ENCODE results near the gene FAM234B. TPM values are rescaled to one million over a fixed set of nuclear protein-coding genes. Genes with fewer than 3 reads are reported as not detected.

The FAM234B gene
- polyA plus RNA-seq, 3 donors = 1.6 to 3.2 (median 2.0) TPM

DNA sequence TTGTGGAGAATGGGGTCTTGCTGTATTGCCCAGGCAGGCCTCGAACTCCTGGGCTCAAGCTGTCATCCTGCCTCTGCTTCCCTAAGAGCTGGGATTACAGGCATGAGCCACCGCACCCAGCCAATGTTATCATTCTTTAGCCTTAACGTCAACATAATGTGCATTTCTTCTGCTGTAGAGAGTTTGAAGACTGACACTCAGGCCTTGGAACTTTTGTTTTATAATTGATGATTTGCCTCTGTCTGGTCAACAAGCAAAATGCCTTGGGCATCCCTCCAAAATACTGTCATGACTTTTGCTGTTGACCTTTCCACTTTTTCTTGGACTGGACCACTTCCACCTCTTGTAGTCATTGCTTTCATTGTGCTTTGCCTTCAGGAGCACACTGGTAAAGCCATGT is 29.0 kb downstream of the FAM234B start:
- no peak overlapping the region for H3K9ac ChIP-seq (ENCODE audit: insufficient read depth, low read length, poor library complexity, severe bottlenecking)
- H3K27ac ChIP-seq (ENCODE audit: low read depth in 1 of 2, low read length in 2 of 2) = no peak overlapping the region
- Mint-ChIP-seq H3K4me3 (no peak overlapping the region), H3K27ac (no peak overlapping the region), H3K27me3 (ENCODE audit: low read depth in 3 of 3) (peaks cover 0 to 3% (median 2%) of the 10 kb centered on the region in 3 donors), H3K9me3 (peaks cover 0 to 2% (median 0%) of the 10 kb centered on the region in 7 donors), H3K4me1 (no peaks in the 10 kb centered on the region), H3K36me3 (peaks cover 15 to 31% of the 10 kb centered on the region in 2 donors)
- no peaks in the 10 kb centered on the region for H3K79me2 ChIP-seq (ENCODE audit: insufficient read depth, low read length)
- no peaks in the 10 kb centered on the region for H4K20me1 ChIP-seq (ENCODE audit: insufficient read depth, low read length)
- WGBS (ENCODE audit: insufficient coverage) = 100% methylated on average over 1 of the region's 3 CpGs
- TF ChIP-seq, protein P1, sequence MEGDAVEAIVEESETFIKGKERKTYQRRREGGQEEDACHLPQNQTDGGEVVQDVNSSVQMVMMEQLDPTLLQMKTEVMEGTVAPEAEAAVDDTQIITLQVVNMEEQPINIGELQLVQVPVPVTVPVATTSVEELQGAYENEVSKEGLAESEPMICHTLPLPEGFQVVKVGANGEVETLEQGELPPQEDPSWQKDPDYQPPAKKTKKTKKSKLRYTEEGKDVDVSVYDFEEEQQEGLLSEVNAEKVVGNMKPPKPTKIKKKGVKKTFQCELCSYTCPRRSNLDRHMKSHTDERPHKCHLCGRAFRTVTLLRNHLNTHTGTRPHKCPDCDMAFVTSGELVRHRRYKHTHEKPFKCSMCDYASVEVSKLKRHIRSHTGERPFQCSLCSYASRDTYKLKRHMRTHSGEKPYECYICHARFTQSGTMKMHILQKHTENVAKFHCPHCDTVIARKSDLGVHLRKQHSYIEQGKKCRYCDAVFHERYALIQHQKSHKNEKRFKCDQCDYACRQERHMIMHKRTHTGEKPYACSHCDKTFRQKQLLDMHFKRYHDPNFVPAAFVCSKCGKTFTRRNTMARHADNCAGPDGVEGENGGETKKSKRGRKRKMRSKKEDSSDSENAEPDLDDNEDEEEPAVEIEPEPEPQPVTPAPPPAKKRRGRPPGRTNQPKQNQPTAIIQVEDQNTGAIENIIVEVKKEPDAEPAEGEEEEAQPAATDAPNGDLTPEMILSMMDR (IDR thresholded peaks at IDR 0.05) = no peak
- peaks cover 0 to 10% of the 10 kb centered on the region in 2 donors for H3K36me3 ChIP-seq (replicated peaks in 1 of 2; ENCODE audit: control insufficient read depth in 1 of 2, insufficient read depth in 2 of 2, low read length in 2 of 2)
- intact Hi-C loops (cut with micrococcal nuclease) = no loop called here
- no peak overlapping the region for H2AFZ ChIP-seq (ENCODE audit: insufficient read depth, low read depth, low read length, poor library complexity, severe bottlenecking)
- no peaks in the 10 kb centered on the region for H3K4me1 ChIP-seq (ENCODE audit: control insufficient read depth in 1 of 2, insufficient read depth in 2 of 2, low read length in 2 of 2)
- H3K4me3 ChIP-seq (replicated peaks in 1 of 3; ENCODE audit: low read depth in 2 of 3, low read length in 3 of 3) = no peak overlapping the region
- no peaks in the 10 kb centered on the region for H3K27me3 ChIP-seq (ENCODE audit: control insufficient read depth in 2 of 2, insufficient read depth in 2 of 2, low read length in 2 of 2)
- DNase-seq = no peak
- H3K9me3 ChIP-seq (replicated peaks in 1 of 2; ENCODE audit: control insufficient read depth in 1 of 2, insufficient read depth in 1 of 2, low read length in 2 of 2) = no peaks in the 10 kb centered on the region
- H3K4me2 ChIP-seq (replicated peaks; ENCODE audit: extremely low read depth, low read length, poor library complexity, severe bottlenecking) = no peak overlapping the region

DNA sequence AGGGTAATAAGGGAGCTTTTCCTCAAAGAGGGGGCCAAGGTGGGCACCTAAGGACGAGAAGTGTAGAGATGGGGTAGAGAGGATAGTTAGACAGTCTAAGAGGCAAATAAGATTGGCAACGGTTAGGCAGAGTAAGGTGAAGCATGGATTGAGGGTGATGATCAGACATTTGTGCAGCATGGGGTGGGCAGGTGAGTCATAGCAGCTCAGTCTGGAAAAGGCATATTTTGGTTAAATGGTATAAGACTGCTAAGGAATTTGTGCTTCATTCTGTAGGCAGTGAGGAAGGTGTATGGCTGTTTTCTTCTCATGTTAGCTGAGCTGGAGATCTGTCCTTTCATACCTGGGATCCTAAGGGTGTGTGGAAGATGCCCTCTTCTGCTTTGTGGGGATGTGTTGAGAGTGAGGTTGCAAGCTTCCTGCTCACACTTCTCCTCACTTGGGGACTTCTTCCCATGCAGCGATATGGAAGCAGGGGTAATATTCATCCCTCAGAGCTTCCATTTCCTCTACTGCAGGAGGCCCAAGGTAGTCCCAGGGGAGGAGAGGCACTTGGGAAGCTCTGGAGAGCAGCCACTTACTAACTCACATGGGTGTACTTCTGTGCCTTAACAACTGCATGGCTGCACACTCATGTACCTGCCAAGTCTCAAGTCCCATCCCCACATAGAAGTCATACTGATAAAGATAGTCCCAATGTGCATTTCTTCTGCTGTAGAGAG is 30.4 kb downstream of the FAM234B start:
- no peak for DNase-seq
- no peak overlapping the region for H3K4me3 ChIP-seq (replicated peaks in 1 of 3; ENCODE audit: low read depth in 2 of 3, low read length in 3 of 3)
- H3K27me3 Mint-ChIP-seq (ENCODE audit: low read depth in 3 of 3) = peaks cover 0 to 3% (median 2%) of the 10 kb centered on the region in 3 donors
- peaks cover 0 to 2% (median 0%) of the 10 kb centered on the region in 7 donors for H3K9me3 Mint-ChIP-seq
- no peaks in the 10 kb centered on the region for H4K20me1 ChIP-seq (ENCODE audit: insufficient read depth, low read length)
- H3K36me3 ChIP-seq (replicated peaks in 1 of 2; ENCODE audit: control insufficient read depth in 1 of 2, insufficient read depth in 2 of 2, low read length in 2 of 2) = peaks cover 0 to 10% of the 10 kb centered on the region in 2 donors
- H3K27ac Mint-ChIP-seq = no peak overlapping the region
- TF ChIP-seq, protein P1 (IDR thresholded peaks at IDR 0.05) = no peak
- WGBS (ENCODE audit: insufficient coverage) = 90% methylated on average over 2 of the region's 3 CpGs
- H3K4me1 Mint-ChIP-seq = no peaks in the 10 kb centered on the region
- H3K9me3 ChIP-seq (replicated peaks in 1 of 2; ENCODE audit: control insufficient read depth in 1 of 2, insufficient read depth in 1 of 2, low read length in 2 of 2) = no peaks in the 10 kb centered on the region
- H3K4me2 ChIP-seq (replicated peaks; ENCODE audit: extremely low read depth, low read length, poor library complexity, severe bottlenecking) = no peak overlapping the region
- H3K27me3 ChIP-seq (ENCODE audit: control insufficient read depth in 2 of 2, insufficient read depth in 2 of 2, low read length in 2 of 2) = no peaks in the 10 kb centered on the region
- H3K4me3 Mint-ChIP-seq = no peak overlapping the region
- H3K79me2 ChIP-seq (ENCODE audit: insufficient read depth, low read length) = no peaks in the 10 kb centered on the region
- no peaks in the 10 kb centered on the region for H3K4me1 ChIP-seq (ENCODE audit: control insufficient read depth in 1 of 2, insufficient read depth in 2 of 2, low read length in 2 of 2)
- no peak overlapping the region for H3K9ac ChIP-seq (ENCODE audit: insufficient read depth, low read length, poor library complexity, severe bottlenecking)
- H3K27ac ChIP-seq (ENCODE audit: low read depth in 1 of 2, low read length in 2 of 2) = no peak overlapping the region
- intact Hi-C loops (cut with micrococcal nuclease) = no loop called here
- no peak overlapping the region for H2AFZ ChIP-seq (ENCODE audit: insufficient read depth, low read depth, low read length, poor library complexity, severe bottlenecking)
- peaks cover 10 to 20% of the 10 kb centered on the region in 2 donors for H3K36me3 Mint-ChIP-seq
